GM21528 (cell line): Measurements from ENCODE around the gene THSD7B.
"Not testable (repeated sequence)": the region's sequence is repeated elsewhere in the genome, so short reads cannot be mapped to it uniquely, and the experiment has no call there.

ENCODE experiments used
- ATAC-seq: cut with Tn5 transposase; IDR thresholded peaks from one replicate; pipeline ENCODE4 v1.9.1; 2021; ENCODE audit warnings: mild to moderate bottlenecking, moderate library complexity; ENCODE audit not compliant: unreplicated experiment, low FRiP score

Gene THSD7B

GRCh38 chr2:137507237-137507636 is 741.9 kb downstream of the THSD7B start:
- no peak for ATAC-seq

- no peak for ATAC-seq
Measured at GRCh38 chr2:137508739-137509384, 743.5 kb downstream of the THSD7B start.

- ATAC-seq: no peak
Measured at GRCh38 chr2:137511526-137511925, 746.2 kb downstream of the THSD7B start.

- no peak for ATAC-seq
Measured at GRCh38 chr2:137521653-137522619, 756.6 kb downstream of the THSD7B start.

GRCh38 chr2:137522620-137523011 is 757.3 kb downstream of the THSD7B start:
- ATAC-seq: no peak

GRCh38 chr2:137523931-137524330 is 758.6 kb downstream of the THSD7B start:
- ATAC-seq: no peak

- ATAC-seq: no peak
Measured at GRCh38 chr2:137525132-137525531, 759.8 kb downstream of the THSD7B start.

- no peak for ATAC-seq
Measured at GRCh38 chr2:137525641-137526190, 760.4 kb downstream of the THSD7B start.

GRCh38 chr2:137535897-137536296 is 770.6 kb downstream of the THSD7B start:
- ATAC-seq: no peak

GRCh38 chr2:137539336-137539735 is 774.0 kb downstream of the THSD7B start:
- ATAC-seq: no peak

- ATAC-seq: no peak
Measured at GRCh38 chr2:137547842-137548241, 782.5 kb downstream of the THSD7B start.

- ATAC-seq: no peak
Measured at GRCh38 chr2:137566387-137566786, 801.0 kb downstream of the THSD7B start.

- ATAC-seq: no peak
Measured at GRCh38 chr2:137570484-137570883, 805.1 kb downstream of the THSD7B start.

- ATAC-seq: not testable (repeated sequence)
Measured at GRCh38 chr2:137587834-137588233, 822.5 kb downstream of the THSD7B start.

- not testable (repeated sequence) for ATAC-seq
Measured at GRCh38 chr2:137588578-137588977, 823.2 kb downstream of the THSD7B start.

GRCh38 chr2:137590102-137590501 is 824.8 kb downstream of the THSD7B start:
- ATAC-seq: no peak

GRCh38 chr2:137607722-137608318 is 842.5 kb downstream of the THSD7B start:
- no peak for ATAC-seq

GRCh38 chr2:137638932-137639331 is 873.6 kb downstream of the THSD7B start:
- no peak for ATAC-seq

- ATAC-seq: no peak
Measured at GRCh38 chr2:137644731-137645130, 879.4 kb downstream of the THSD7B start.

- no peak for ATAC-seq
Measured at GRCh38 chr2:137654046-137654445, 888.7 kb downstream of the THSD7B start.

- no peak for ATAC-seq
Measured at GRCh38 chr2:137655814-137656213, 890.5 kb downstream of the THSD7B start.
